ENCODE results near the gene JADE1. TPM values are rescaled to one million over a fixed set of nuclear protein-coding genes. Genes with fewer than 3 reads are reported as not detected.
A peak's percentile ranks its signal among the peaks of the same experiment; 100 is the strongest.

JADE1 gene
- total RNA-seq, 1 donor from 2014 or later, result 6.6 TPM

- no peak for FAIRE-seq
- no peak for DNase-seq (ENCODE audit: low read depth)
- TF ChIP-seq CTCF (IDR thresholded peaks at IDR 0.05; ENCODE audit: insufficient read depth, low read length, severe bottlenecking), result no peak
- Histone ChIP-seq H3K36me3 (ENCODE audit: control insufficient read depth, insufficient read depth, low read length) (peaks cover 5% of the 10 kb centered on the region), H3K4me3 (ENCODE audit: low read depth, low read length) (no peak overlapping the region), H3K27me3 (ENCODE audit: control insufficient read depth, insufficient read depth, low read length) (no peaks in the 10 kb centered on the region)
These were observed 39.0 kb downstream of the JADE1 start for GRCh38 chr4:128848461-128848860.

GRCh38 chr4:128850252-128850651, 40.8 kb downstream of the JADE1 start:
- TF ChIP-seq CTCF (IDR thresholded peaks at IDR 0.05; ENCODE audit: insufficient read depth, low read length, severe bottlenecking), result no peak
- H3K4me3 ChIP-seq (ENCODE audit: low read depth, low read length), result no peak overlapping the region
- no peaks in the 10 kb centered on the region for H3K27me3 ChIP-seq (ENCODE audit: control insufficient read depth, insufficient read depth, low read length)
- peaks cover 10% of the 10 kb centered on the region for H3K36me3 ChIP-seq (ENCODE audit: control insufficient read depth, insufficient read depth, low read length)
- no peak for FAIRE-seq
- no peak for DNase-seq (ENCODE audit: low read depth)

- Histone ChIP-seq H3K4me3 (ENCODE audit: low read depth, low read length) (no peak overlapping the region), H3K27me3 (ENCODE audit: control insufficient read depth, insufficient read depth, low read length) (no peaks in the 10 kb centered on the region), H3K36me3 (ENCODE audit: control insufficient read depth, insufficient read depth, low read length) (peaks cover 18% of the 10 kb centered on the region)
- no peak for TF ChIP-seq CTCF (IDR thresholded peaks at IDR 0.05; ENCODE audit: insufficient read depth, low read length, severe bottlenecking)
- FAIRE-seq (peak; percentile 7), DNase-seq (ENCODE audit: low read depth) (no peak)
These were observed 44.2 kb downstream of the JADE1 start for GRCh38 chr4:128853741-128854140.

GRCh38 chr4:128854433-128854832, 44.9 kb downstream of the JADE1 start:
- TF ChIP-seq CTCF (IDR thresholded peaks at IDR 0.05; ENCODE audit: insufficient read depth, low read length, severe bottlenecking), result no peak
- FAIRE-seq (no peak), DNase-seq (ENCODE audit: low read depth) (no peak)
- no peak overlapping the region for H3K4me3 ChIP-seq (ENCODE audit: low read depth, low read length)
- H3K36me3 ChIP-seq (ENCODE audit: control insufficient read depth, insufficient read depth, low read length), result peaks cover 17% of the 10 kb centered on the region
- no peaks in the 10 kb centered on the region for H3K27me3 ChIP-seq (ENCODE audit: control insufficient read depth, insufficient read depth, low read length)

GRCh38 chr4:128855621-128856020, 46.1 kb downstream of the JADE1 start:
- H3K36me3 ChIP-seq (ENCODE audit: control insufficient read depth, insufficient read depth, low read length), result peaks cover 15% of the 10 kb centered on the region
- no peak overlapping the region for H3K4me3 ChIP-seq (ENCODE audit: low read depth, low read length)
- no peaks in the 10 kb centered on the region for H3K27me3 ChIP-seq (ENCODE audit: control insufficient read depth, insufficient read depth, low read length)
- FAIRE-seq (no peak), DNase-seq (ENCODE audit: low read depth) (no peak)
- TF ChIP-seq CTCF (IDR thresholded peaks at IDR 0.05; ENCODE audit: insufficient read depth, low read length, severe bottlenecking), result no peak

- Histone ChIP-seq H3K27me3 (ENCODE audit: control insufficient read depth, insufficient read depth, low read length) (no peaks in the 10 kb centered on the region), H3K36me3 (ENCODE audit: control insufficient read depth, insufficient read depth, low read length) (peaks cover 15% of the 10 kb centered on the region), H3K4me3 (ENCODE audit: low read depth, low read length) (no peak overlapping the region)
- no peak for DNase-seq (ENCODE audit: low read depth)
- TF ChIP-seq CTCF (IDR thresholded peaks at IDR 0.05; ENCODE audit: insufficient read depth, low read length, severe bottlenecking), result no peak
- no peak for FAIRE-seq
These were observed 46.7 kb downstream of the JADE1 start for GRCh38 chr4:128856246-128856645.

Data from bronchial epithelial cell (primary cell).